PC-9 (cell line): ENCODE measurements around the gene SELENOS. TPM values are rescaled to one million over a fixed set of nuclear protein-coding genes. Genes with fewer than 3 reads are reported as not detected.

Source experiments
- BruUV-seq: library from RNA; stranded (reverse); fragments of 400-500 nt; replicated peaks from 2 replicates; lab custom pipeline; 2021; lab: Mats Ljungman, UMichigan
- CTCF ChIA-PET: fragments of 300-600 bp; sonication (Branson Sonifier 250); formaldehyde crosslinking; loops from one replicate; lab custom pipeline; 2022; ENCODE audit warnings: antibody characterized with exemption; lab: Charles Lee
- POLR2A ChIA-PET: fragments of 300-600 bp; sonication (Branson Sonifier 250); formaldehyde crosslinking; loops from one replicate; lab custom pipeline; 2022; ENCODE audit warnings: antibody characterized with exemption; ENCODE audit not compliant: unreplicated experiment; lab: Charles Lee
- DNase-seq, 2 experiments: peaks; one replicate each; pipeline versions ENCODE4 v3.0.0 to v3.0.0-alpha.2; 2015 to 2022; ENCODE audit warnings: mixed read lengths in 1 of 2
- H2AFZ ChIP-seq: fragments of 200-600 bp; sonication (generic); 2 replicates; pipeline ENCODE4 v1.8.1; 2017; ENCODE audit warnings: antibody characterized with exemption
- H3F3A ChIP-seq: fragments of 200-600 bp; sonication (generic); 2 replicates; pipeline ENCODE4 v1.8.1; 2017; ENCODE audit warnings: antibody characterized with exemption, mild to moderate bottlenecking, low read depth; ENCODE audit not compliant: insufficient read depth
- H3K27ac ChIP-seq: fragments of 200-600 bp; sonication (generic); 2 replicates; pipeline ENCODE4 v1.6.1; 2016; ENCODE audit warnings: mixed run types
- H3K27me3 ChIP-seq: fragments of 200-600 bp; sonication (generic); 2 replicates; pipeline ENCODE4 v1.6.1; 2016; ENCODE audit warnings: low read depth, mixed run types; ENCODE audit not compliant: insufficient read depth
- H3K36me3 ChIP-seq: fragments of 200-600 bp; sonication (generic); 2 replicates; pipeline ENCODE4 v1.6.1; 2016; ENCODE audit warnings: low read depth, mixed run types
- H3K4me1 ChIP-seq: fragments of 200-600 bp; sonication (generic); replicated peaks from 2 replicates; pipeline ENCODE4 v1.6.1; 2016; ENCODE audit warnings: mixed run types; ENCODE audit not compliant: insufficient read depth
- H3K4me2 ChIP-seq: fragments of 200-600 bp; sonication (generic); 2 replicates; pipeline ENCODE4 v1.6.1; 2017; ENCODE audit warnings: mixed run types
- H3K4me3 ChIP-seq: fragments of 200-600 bp; sonication (generic); 2 replicates; pipeline ENCODE4 v1.6.1; 2016; ENCODE audit warnings: mixed run types
- H3K79me2 ChIP-seq: fragments of 200-600 bp; sonication (generic); 2 replicates; pipeline ENCODE4 v1.6.1; 2017; ENCODE audit warnings: low read depth, mixed run types
- H3K9me2 ChIP-seq: fragments of 200-600 bp; sonication (generic); 2 replicates; pipeline ENCODE4 v1.8.1; 2017; ENCODE audit warnings: mild to moderate bottlenecking; ENCODE audit not compliant: insufficient read depth
- H3K9me3 ChIP-seq: fragments of 200-600 bp; sonication (generic); 2 replicates; pipeline ENCODE4 v1.8.1; 2016; ENCODE audit warnings: low read depth; ENCODE audit not compliant: insufficient read depth
- H4K20me1 ChIP-seq: fragments of 200-600 bp; sonication (generic); 2 replicates; pipeline ENCODE4 v1.8.1; 2017; ENCODE audit not compliant: insufficient read depth
- CTCF ChIP-seq: fragments of 200-600 bp; sonication (generic); conservative IDR thresholded peaks from 2 replicates; pipeline ENCODE4 v1.6.1; 2017; ENCODE audit warnings: mixed run types, antibody characterized with exemption, mild to moderate bottlenecking, moderate library complexity
- EZH2 ChIP-seq: fragments of 200-600 bp; sonication (generic); IDR thresholded peaks from 2 replicates; pipeline ENCODE4 v1.8.0; 2017; ENCODE audit warnings: antibody characterized with exemption, low read depth
- intact Hi-C: fragments of 100-400 bp; cut with micrococcal nuclease; formaldehyde crosslinking; loops from one replicate; pipeline ENCODE4 v1.10.0; 2022; ENCODE audit not compliant: unreplicated experiment
- total RNA-seq: library from RNA; stranded (reverse); gene quantifications from 2 replicates; pipeline ENCODE4 v1.2.3, GENCODE V29; 2021

SELENOS gene
- total RNA-seq, 1 experiment from 2014 or later: 28.6 TPM

DNA sequence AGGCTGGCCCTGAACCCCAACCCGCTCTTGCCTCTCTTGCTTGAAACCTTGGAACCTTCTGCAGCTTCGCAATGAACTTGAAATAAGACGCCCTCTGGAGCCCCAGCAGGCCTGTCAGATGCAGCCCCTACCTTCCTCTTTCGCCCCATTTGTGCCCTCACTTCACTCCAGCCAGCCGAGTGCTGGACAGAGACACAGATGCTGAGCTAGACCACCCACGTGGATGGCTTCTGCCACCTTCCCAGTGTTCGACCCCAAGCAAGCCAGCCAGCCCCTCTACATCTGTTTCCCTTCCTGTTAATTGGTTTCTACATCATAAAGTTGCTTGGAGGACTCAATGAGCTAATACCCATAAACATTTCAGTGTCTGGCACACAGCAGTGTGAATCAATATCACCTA lies 41.6 kb upstream of the SELENOS start:
- ChIA-PET CTCF (no interaction called here), POLR2A (no interaction called here)
- Histone ChIP-seq H3K9me3 (no peaks in the 10 kb centered on the region), H3K27ac (no peak overlapping the region), H3K4me2 (no peak overlapping the region), H2AFZ (no peak overlapping the region), H3K4me3 (no peak overlapping the region), H3K27me3 (no peaks in the 10 kb centered on the region), H4K20me1 (no peaks in the 10 kb centered on the region), H3K36me3 (no peaks in the 10 kb centered on the region), H3K9me2 (no peaks in the 10 kb centered on the region), H3K4me1 (no peaks in the 10 kb centered on the region), H3K79me2 (no peaks in the 10 kb centered on the region), H3F3A (no peaks in the 10 kb centered on the region)
- no peak for DNase-seq
- BruUV-seq: no TSS peak
- no peak for TF ChIP-seq CTCF
- TF ChIP-seq EZH2: no peak
- intact Hi-C loops: no loop called here

GRCh38 chr15:101318147-101318819 lies 41.0 kb upstream of the SELENOS start:
- H4K20me1 ChIP-seq: no peaks in the 10 kb centered on the region
- H3K9me2 ChIP-seq: no peaks in the 10 kb centered on the region
- no peak overlapping the region for H2AFZ ChIP-seq
- no peaks in the 10 kb centered on the region for H3K36me3 ChIP-seq
- ChIA-PET CTCF (no interaction called here), POLR2A (no interaction called here)
- BruUV-seq: no TSS peak
- no peak for TF ChIP-seq CTCF
- no peaks in the 10 kb centered on the region for H3K27me3 ChIP-seq
- H3F3A ChIP-seq: no peaks in the 10 kb centered on the region
- no peak overlapping the region for H3K4me2 ChIP-seq
- H3K27ac ChIP-seq: no peak overlapping the region
- H3K4me3 ChIP-seq: no peak overlapping the region
- DNase-seq: no peak
- no peaks in the 10 kb centered on the region for H3K79me2 ChIP-seq
- no peaks in the 10 kb centered on the region for H3K9me3 ChIP-seq
- intact Hi-C loops: no loop called here
- H3K4me1 ChIP-seq: no peaks in the 10 kb centered on the region

- intact Hi-C loops: no loop called here
- H3K79me2 ChIP-seq: no peaks in the 10 kb centered on the region
- CTCF ChIA-PET: interaction anchor here (0.5 kb wide), 1 partner anchor 355 kb away, joined by 3 read pairs; no protein-coding TSS in a partner anchor
- H3K4me1 ChIP-seq: no peaks in the 10 kb centered on the region
- H2AFZ ChIP-seq: no peak overlapping the region
- no peak for DNase-seq
- POLR2A ChIA-PET: no interaction called here
- H3K4me2 ChIP-seq: no peak overlapping the region
- H3K36me3 ChIP-seq: no peaks in the 10 kb centered on the region
- BruUV-seq: no TSS peak
- H3K4me3 ChIP-seq: no peak overlapping the region
- H3K9me2 ChIP-seq: no peaks in the 10 kb centered on the region
- no peaks in the 10 kb centered on the region for H3K27me3 ChIP-seq
- no peaks in the 10 kb centered on the region for H4K20me1 ChIP-seq
- TF ChIP-seq EZH2 (no peak), CTCF (no peak)
- no peaks in the 10 kb centered on the region for H3K9me3 ChIP-seq
- H3F3A ChIP-seq: no peaks in the 10 kb centered on the region
- no peak overlapping the region for H3K27ac ChIP-seq
Observed at GRCh38 chr15:101317336-101317872, 40.1 kb upstream of the SELENOS start.
